T-cell (primary cell): ENCODE results near the gene GPATCH11. TPM values are rescaled to one million over a fixed set of nuclear protein-coding genes. Genes with fewer than 3 reads are reported as not detected.
A peak's percentile ranks its signal among the peaks of the same experiment; 100 is the strongest.

Source experiments
- ATAC-seq, 4 experiments: fragments of 200-7000 bp in 3 of 4; fragments of 150-1000 bp in 1 of 4; cut with Tn5 transposase; replicated peaks in 1 of 4; 1 replicate in 3 of 4; 2 replicates in 1 of 4; pipeline ENCODE4 v1.10.0; 2021; ENCODE audit warnings: moderate library complexity in 3 of 4, mild to moderate bottlenecking in 2 of 4, moderate number of reproducible peaks in 1 of 4
- CTCF ChIA-PET, 2 donors: fragments of 300-600 bp; sonication (Branson Sonifier 250); formaldehyde crosslinking; loops; one replicate each; lab custom pipeline; 2022; ENCODE audit warnings: antibody characterized with exemption in 2 of 2; lab: Charles Lee
- POLR2A ChIA-PET, 2 donors: fragments of 300-600 bp; sonication (Branson Sonifier 250); formaldehyde crosslinking; loops; one replicate each; lab custom pipeline; 2022; ENCODE audit warnings: antibody characterized with exemption in 2 of 2; lab: Charles Lee
- DNase-seq, 35 experiments: peaks; one replicate each; pipeline versions ENCODE4 v3.0.0 to v3.0.0-alpha.2; 2013 to 2023
- H3K27ac ChIP-seq: one replicate; pipeline ENCODE4 v1.5.1; 2013; ENCODE audit warnings: low read length
- H3K27me3 ChIP-seq, 2 experiments: replicated peaks in 1 of 2; 1 replicate in 1 of 2; 2 replicates in 1 of 2; pipeline versions ENCODE4 v1.6.1 to v1.7.0; 2013; ENCODE audit warnings: low read length in 1 of 2, mixed read lengths in 1 of 2; ENCODE audit not compliant: control insufficient read depth in 2 of 2, insufficient read depth in 2 of 2; ENCODE audit errors: extremely low read depth in 1 of 2
- H3K36me3 ChIP-seq, 2 donors: 1 replicate in 1 of 2; 2 replicates in 1 of 2; pipeline versions ENCODE4 v1.6.1 to v1.7.0; 2013; ENCODE audit warnings: low read length in 1 of 2; ENCODE audit not compliant: control insufficient read depth in 2 of 2, insufficient read depth in 1 of 2; ENCODE audit errors: extremely low read depth in 1 of 2
- H3K4me1 ChIP-seq, 2 experiments: 1 replicate in 1 of 2; 2 replicates in 1 of 2; pipeline versions ENCODE4 v1.6.1 to v1.7.0; 2013; ENCODE audit warnings: low read length in 2 of 2, mixed read lengths in 1 of 2; ENCODE audit not compliant: insufficient read depth in 2 of 2, control insufficient read depth in 1 of 2; ENCODE audit errors: extremely low read depth in 1 of 2
- H3K4me3 ChIP-seq, 2 donors: 1 replicate in 1 of 2; 2 replicates in 1 of 2; pipeline versions ENCODE4 v1.5.1 to v1.7.0; 2013; ENCODE audit warnings: mild to moderate bottlenecking in 2 of 2, low read length in 1 of 2, moderate library complexity in 1 of 2; ENCODE audit not compliant: control insufficient read depth in 1 of 2; ENCODE audit errors: extremely low read depth in 1 of 2
- H3K9me3 ChIP-seq: 2 replicates; pipeline ENCODE4 v1.7.0; 2013
- H3K27ac Mint-ChIP-seq, 2 donors: one replicate each; pipeline ENCODE4 v1.8.0; 2020 to 2021; ENCODE audit warnings: mild to moderate bottlenecking in 2 of 2, mixed read lengths in 2 of 2
- H3K27me3 Mint-ChIP-seq, 2 donors: one replicate each; pipeline ENCODE4 v1.8.0; 2021 to 2022; ENCODE audit warnings: mixed read lengths in 2 of 2
- H3K36me3 Mint-ChIP-seq: one replicate; pipeline ENCODE4 v1.8.0; 2021; ENCODE audit warnings: mixed read lengths
- H3K4me1 Mint-ChIP-seq, 3 donors: one replicate each; pipeline ENCODE4 v1.8.0; 2020 to 2022; ENCODE audit warnings: mixed read lengths in 3 of 3, mild to moderate bottlenecking in 1 of 3
- H3K4me3 Mint-ChIP-seq, 3 donors: one replicate each; pipeline ENCODE4 v1.8.0; 2020 to 2022; ENCODE audit warnings: mild to moderate bottlenecking in 3 of 3, mixed read lengths in 3 of 3, moderate library complexity in 3 of 3
- H3K9me3 Mint-ChIP-seq, 3 donors: one replicate each; pipeline ENCODE4 v1.8.0; 2020 to 2022; ENCODE audit warnings: mixed read lengths in 3 of 3
- WGBS: methylation state at CpG from one replicate; pipeline ENCODE4 v1.1.5; 2013; ENCODE audit warnings: missing lambda C conversion rate; ENCODE audit not compliant: insufficient coverage; 5-methylcytosine and 5-hydroxymethylcytosine counted together
- total RNA-seq, 35 experiments: library from RNA in 6 of 35; stranded (reverse) in 6 of 35; fragments of 120-200 nt in 1 of 35; gene quantifications; one replicate each; pipeline versions ENCODE4 v1.2.1 to v1.2.4 and lab custom pipeline; 2013 to 2026

The GPATCH11 gene
- total RNA-seq, 5 donors from 2014 or later (not counting 1 experiment from before 2014, with no cell fraction given): 6.7 to 14.7 (median 12.5) TPM

- H3K4me1 Mint-ChIP-seq: peaks cover 0 to 2% (median 0%) of the 10 kb centered on the region in 3 donors
- H3K9me3 ChIP-seq: no peaks in the 10 kb centered on the region
- peaks cover 0 to 62% of the 10 kb centered on the region in 2 donors for H3K36me3 ChIP-seq
- no peaks in the 10 kb centered on the region for H3K27me3 ChIP-seq
- H3K27me3 Mint-ChIP-seq: no peaks in the 10 kb centered on the region
- peaks cover 43% of the 10 kb centered on the region for H3K36me3 Mint-ChIP-seq
- H3K4me3 ChIP-seq: no peak overlapping the region
- no peak for DNase-seq
- no peaks in the 10 kb centered on the region for H3K9me3 Mint-ChIP-seq
- no peaks in the 10 kb centered on the region for H3K4me1 ChIP-seq
- no peak overlapping the region for H3K27ac ChIP-seq
- no peak overlapping the region for H3K27ac Mint-ChIP-seq
- CTCF ChIA-PET: no interaction called here
- POLR2A ChIA-PET: no interaction called here
- no peak for ATAC-seq
- no peak overlapping the region for H3K4me3 Mint-ChIP-seq
Observed at GRCh38 chr2:37142546-37142945, 58.2 kb downstream of the GPATCH11 start.

DNA sequence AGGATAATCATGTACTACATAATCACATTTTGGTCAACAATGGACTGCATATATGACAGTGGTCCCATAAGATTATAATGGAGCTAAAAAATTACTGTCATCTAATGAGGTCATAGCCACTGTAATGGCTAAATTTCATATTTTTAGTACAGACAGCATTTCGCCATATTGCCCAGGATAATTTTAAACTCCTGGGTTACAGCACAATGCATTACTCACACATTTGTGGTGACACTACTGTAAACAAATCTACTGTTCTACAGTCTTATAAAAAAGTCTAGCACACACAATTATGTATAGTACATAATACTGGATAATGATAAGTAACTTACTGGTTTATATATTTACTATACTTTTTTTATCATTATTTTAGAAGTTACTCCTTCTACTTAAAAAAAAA, 59.7 kb downstream of the GPATCH11 start:
- no CpG with 5 or more reads among the region's 1 CpG for WGBS
- H3K9me3 ChIP-seq: no peaks in the 10 kb centered on the region
- ATAC-seq (no peak), DNase-seq (no peak)
- no peaks in the 10 kb centered on the region for H3K4me1 ChIP-seq
- H3K27me3 ChIP-seq: no peaks in the 10 kb centered on the region
- Mint-ChIP-seq H3K4me3 (no peak overlapping the region), H3K4me1 (peaks cover under 1 to 8% (median 4%) of the 10 kb centered on the region in 3 donors), H3K36me3 (peaks cover 53% of the 10 kb centered on the region), H3K27me3 (no peaks in the 10 kb centered on the region), H3K27ac (no peak overlapping the region), H3K9me3 (no peaks in the 10 kb centered on the region)
- no peak overlapping the region for H3K4me3 ChIP-seq
- POLR2A ChIA-PET: no interaction called here
- CTCF ChIA-PET: no interaction called here
- H3K36me3 ChIP-seq: peaks cover 0 to 61% of the 10 kb centered on the region in 2 donors
- no peak overlapping the region for H3K27ac ChIP-seq

DNA sequence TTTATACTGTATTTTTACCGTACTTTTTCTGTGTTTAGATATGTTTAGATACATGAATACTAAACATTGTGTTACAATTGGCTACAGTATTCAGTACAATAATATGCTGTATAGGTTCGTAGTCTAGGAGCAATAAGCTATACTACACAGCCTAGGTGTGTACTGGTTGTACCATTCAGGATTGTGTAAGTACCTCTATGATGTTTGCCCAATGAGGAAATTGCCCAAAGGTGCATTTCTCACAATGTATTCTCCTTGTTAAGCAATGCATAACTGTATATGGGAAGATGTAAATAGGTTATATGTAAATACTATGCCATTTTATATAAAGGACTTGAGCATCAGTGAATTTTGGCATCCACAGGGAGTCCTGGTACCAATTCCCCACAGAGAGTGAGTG, 61.7 kb downstream of the GPATCH11 start:
- Histone ChIP-seq H3K9me3 (no peaks in the 10 kb centered on the region), H3K27me3 (no peaks in the 10 kb centered on the region), H3K4me1 (peaks cover 0 to 9% of the 10 kb centered on the region in 2 experiments), H3K4me3 (no peak overlapping the region), H3K27ac (no peak overlapping the region), H3K36me3 (peaks cover 0 to 49% of the 10 kb centered on the region in 2 donors)
- no peak overlapping the region for H3K4me3 Mint-ChIP-seq
- DNase-seq: no peak
- H3K4me1 Mint-ChIP-seq: peaks cover 16 to 25% (median 18%) of the 10 kb centered on the region in 3 donors
- ChIA-PET POLR2A (interaction anchor here in 1 of 2 donors (0.7 kb wide), 1 partner anchor 9 kb away, joined by 9 read pairs; no protein-coding TSS in a partner anchor), CTCF (interaction anchor here in 1 of 2 donors (1.3 kb wide), 1 partner anchor 12 kb away, joined by 3 read pairs; no protein-coding TSS in a partner anchor)
- WGBS: no CpG with 5 or more reads among the region's 2 CpGs
- ATAC-seq: no peak
- H3K27me3 Mint-ChIP-seq: no peaks in the 10 kb centered on the region
- H3K36me3 Mint-ChIP-seq: peaks cover 42% of the 10 kb centered on the region
- no peak overlapping the region for H3K27ac Mint-ChIP-seq
- H3K9me3 Mint-ChIP-seq: no peaks in the 10 kb centered on the region

GRCh38 chr2:37148325-37148724, 64.0 kb downstream of the GPATCH11 start:
- no peak overlapping the region for H3K4me3 ChIP-seq
- Mint-ChIP-seq H3K27me3 (no peaks in the 10 kb centered on the region), H3K4me1 (peaks cover 36 to 45% (median 36%) of the 10 kb centered on the region in 3 donors), H3K36me3 (peaks cover 47% of the 10 kb centered on the region), H3K9me3 (peaks cover 0 to 3% (median 2%) of the 10 kb centered on the region in 3 donors), H3K4me3 (no peak overlapping the region), H3K27ac (peak overlapping the region in 1 of 2 donors; percentile 8)
- no peak for ATAC-seq
- peaks cover 0 to 39% of the 10 kb centered on the region in 2 donors for H3K36me3 ChIP-seq
- no CpG with 5 or more reads among the region's 7 CpGs for WGBS
- H3K4me1 ChIP-seq: peaks cover 0 to 9% of the 10 kb centered on the region in 2 experiments
- H3K27me3 ChIP-seq: no peaks in the 10 kb centered on the region
- POLR2A ChIA-PET: no interaction called here
- no peak overlapping the region for H3K27ac ChIP-seq
- CTCF ChIA-PET: no interaction called here
- no peaks in the 10 kb centered on the region for H3K9me3 ChIP-seq
- DNase-seq: no peak

Other genes starting within 250 kb of the GPATCH11 start
- gene STRN, start 118.0 kb upstream of the GPATCH11 start, total RNA-seq: 10 to 100 TPM; 27.8 to 31.5 (median 28.6) TPM
- 10 to 100 TPM; 35.5 to 41.2 (median 41.0) TPM for gene HEATR5B, start 146 bp upstream of the GPATCH11 start, total RNA-seq
- gene EIF2AK2, start 72.5 kb downstream of the GPATCH11 start, total RNA-seq: 10 to 100 TPM; 21.7 to 37.5 (median 31.3) TPM
- not detected for gene SULT6B1, start 104.2 kb downstream of the GPATCH11 start, total RNA-seq
- 10 to 100 TPM; 23.9 to 40.1 (median 37.5) TPM for gene CEBPZOS, start 112.0 kb downstream of the GPATCH11 start, total RNA-seq
- gene CEBPZ, start 147.1 kb downstream of the GPATCH11 start, total RNA-seq: 10 to 100 TPM; 50.6 to 61.5 (median 58.1) TPM
- 10 to 100 TPM; 20.2 to 30.3 (median 24.6) TPM for gene NDUFAF7, start 147.1 kb downstream of the GPATCH11 start, total RNA-seq
- gene PRKD3, start 240.3 kb downstream of the GPATCH11 start, total RNA-seq: 10 to 100 TPM; 30.6 to 45.5 (median 36.9) TPM